ENCODE measurements around the gene DYNC2I2. TPM values are rescaled to one million over a fixed set of nuclear protein-coding genes. Genes with fewer than 3 reads are reported as not detected.

Gene DYNC2I2
- total and polyA plus RNA-seq, 3 donors from 2014 or later, result 78.4 to 102 (median 96.7) TPM

GRCh38 chr9:128684325-128685199 lies 27.9 kb upstream of the DYNC2I2 start:
- Histone ChIP-seq H3K4me3 (peak overlapping the region; percentile 50 to 58), H3K9me3 (no peaks in the 10 kb centered on the region), H3K27me3 (no peaks in the 10 kb centered on the region), H3K4me1 (peaks cover 12% of the 10 kb centered on the region), H3K36me3 (ENCODE audit: low read depth, missing control alignments) (no peaks in the 10 kb centered on the region), H3K27ac (peak overlapping the region; percentile 69 to 72)
- intact Hi-C loops (cut with DNase I; ENCODE audit: low total_unique reads), result no loop called here
- no peak for TF ChIP-seq POLR2A (IDR thresholded peaks at IDR 0.05)
- no peak for TF ChIP-seq CTCF (IDR thresholded peaks at IDR 0.05)
- DNase-seq, result peak; percentile 71
- WGBS, 2 donors, result 28 to 30% methylated on average over 14 to 15 of the region's 15 CpGs

GRCh38 chr9:128684065-128684324 lies 27.3 kb upstream of the DYNC2I2 start:
- WGBS, 2 donors, result 4 to 16% methylated on average over 3 of the region's 3 CpGs
- Histone ChIP-seq H3K36me3 (ENCODE audit: low read depth, missing control alignments) (no peaks in the 10 kb centered on the region), H3K4me1 (peaks cover 12% of the 10 kb centered on the region), H3K4me3 (peak overlapping the region; percentile 50 to 58), H3K27me3 (no peaks in the 10 kb centered on the region), H3K27ac (peak overlapping the region; percentile 69 to 72), H3K9me3 (no peaks in the 10 kb centered on the region)
- no peak for DNase-seq
- TF ChIP-seq POLR2A (IDR thresholded peaks at IDR 0.05), result no peak
- TF ChIP-seq CTCF (IDR thresholded peaks at IDR 0.05), result no peak
- intact Hi-C loops (cut with DNase I; ENCODE audit: low total_unique reads), result no loop called here

DNA sequence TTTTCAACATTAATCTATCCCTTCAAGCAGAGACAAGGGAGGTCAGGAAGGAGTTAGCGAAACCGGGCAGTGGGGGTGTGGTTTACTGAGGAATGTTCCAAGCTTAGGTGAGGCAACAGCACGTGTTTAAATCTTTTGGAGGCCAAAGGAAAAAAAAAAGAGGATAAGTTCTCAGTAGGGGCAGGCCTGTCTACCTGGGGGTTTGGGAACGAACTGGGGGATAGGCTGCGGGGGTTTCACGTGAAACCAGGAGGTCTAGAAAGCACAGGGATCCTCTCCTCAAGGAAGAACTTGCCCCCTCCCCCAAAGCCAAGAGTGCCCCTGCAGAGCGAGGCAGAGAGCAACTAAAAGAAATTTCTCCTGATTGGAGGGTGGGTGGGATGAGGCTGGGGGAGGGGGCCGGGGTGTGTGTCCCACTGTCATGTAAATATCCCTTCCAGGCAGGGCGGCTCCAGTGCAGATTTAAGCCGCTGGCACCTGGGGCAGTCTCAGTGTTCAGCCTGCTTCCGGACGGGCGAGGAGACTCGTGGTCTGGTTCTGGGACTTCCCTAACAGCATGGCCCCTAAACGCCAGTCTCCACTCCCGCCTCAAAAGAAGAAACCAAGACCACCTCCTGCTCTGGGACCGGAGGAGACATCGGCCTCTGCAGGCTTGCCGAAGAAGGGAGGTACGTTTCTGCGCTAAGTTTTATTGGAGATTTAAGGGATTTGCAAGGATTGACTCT lies 26.9 kb upstream of the DYNC2I2 start:
- 20 to 30% methylated on average over 9 to 21 of the region's 21 CpGs for WGBS, 2 donors
- no peak for TF ChIP-seq POLR2A (IDR thresholded peaks at IDR 0.05)
- no peak for TF ChIP-seq CTCF (IDR thresholded peaks at IDR 0.05)
- peaks cover 12% of the 10 kb centered on the region for H3K4me1 ChIP-seq
- peak overlapping the region; percentile 50 to 58 for H3K4me3 ChIP-seq
- H3K27me3 ChIP-seq, result no peaks in the 10 kb centered on the region
- H3K9me3 ChIP-seq, result no peaks in the 10 kb centered on the region
- peak overlapping the region; percentile 69 to 72 for H3K27ac ChIP-seq
- intact Hi-C loops (cut with DNase I; ENCODE audit: low total_unique reads), result no loop called here
- H3K36me3 ChIP-seq (ENCODE audit: low read depth, missing control alignments), result no peaks in the 10 kb centered on the region
- peak; percentile 41 for DNase-seq

GRCh38 chr9:128677794-128678193 lies 21.1 kb upstream of the DYNC2I2 start:
- Histone ChIP-seq H3K4me3 (no peak overlapping the region), H3K36me3 (ENCODE audit: low read depth, missing control alignments) (no peaks in the 10 kb centered on the region), H3K9me3 (no peaks in the 10 kb centered on the region), H3K4me1 (no peaks in the 10 kb centered on the region), H3K27ac (no peak overlapping the region), H3K27me3 (no peaks in the 10 kb centered on the region)
- intact Hi-C loops (cut with DNase I; ENCODE audit: low total_unique reads), result no loop called here
- no peak for DNase-seq
- no peak for TF ChIP-seq CTCF (IDR thresholded peaks at IDR 0.05)
- no peak for TF ChIP-seq POLR2A (IDR thresholded peaks at IDR 0.05)
- WGBS, 2 donors, result 71 to 76% methylated on average over 10 of the region's 10 CpGs

All from testis (tissue), 3 donors.